GM23338 (cell line): Measurements from ENCODE around the gene SEMA6B. TPM values are rescaled to one million over a fixed set of nuclear protein-coding genes. Genes with fewer than 3 reads are reported as not detected.

ENCODE experiments used
- ATAC-seq: fragments of 200-7000 bp; cut with Tn5 transposase; 3 replicates; pipeline ENCODE4 v1.9.1; 2020
- DNase-seq: peaks from one replicate; pipeline ENCODE4 v3.0.0-alpha.2; 2015; ENCODE audit warnings: low spot score
- H2AFZ ChIP-seq: fragments of 200-600 bp; sonication (generic); 2 replicates; pipeline ENCODE4 v1.8.0; 2016; ENCODE audit warnings: antibody characterized with exemption, mild to moderate bottlenecking, moderate library complexity
- H3F3A ChIP-seq: fragments of 200-600 bp; sonication (generic); replicated peaks from 2 replicates; pipeline ENCODE4 v1.8.0; 2017; ENCODE audit warnings: antibody characterized with exemption, mixed run types, low read depth
- H3K27ac ChIP-seq: fragments of 200-600 bp; sonication (generic); 2 replicates; pipeline ENCODE4 v1.6.1; 2016; ENCODE audit warnings: low read depth
- H3K27me3 ChIP-seq: fragments of 200-600 bp; sonication (generic); 2 replicates; pipeline ENCODE4 v1.8.0; 2016; ENCODE audit warnings: mild to moderate bottlenecking, mixed run types, moderate library complexity; ENCODE audit not compliant: insufficient read depth
- H3K36me3 ChIP-seq: fragments of 200-600 bp; sonication (generic); 2 replicates; pipeline ENCODE4 v1.8.0; 2016; ENCODE audit warnings: mild to moderate bottlenecking; ENCODE audit not compliant: insufficient read depth
- H3K4me1 ChIP-seq: fragments of 200-600 bp; sonication (generic); 2 replicates; pipeline ENCODE4 v1.8.0; 2016; ENCODE audit warnings: mild to moderate bottlenecking, moderate library complexity; ENCODE audit not compliant: insufficient read depth
- H3K4me2 ChIP-seq: fragments of 200-600 bp; sonication (generic); 2 replicates; pipeline ENCODE4 v1.7.1; 2017; ENCODE audit warnings: mixed run types
- H3K4me3 ChIP-seq: fragments of 200-600 bp; sonication (generic); 2 replicates; pipeline ENCODE4 v1.6.1; 2016; ENCODE audit warnings: mixed run types
- H3K79me2 ChIP-seq: fragments of 200-600 bp; sonication (generic); replicated peaks from 2 replicates; pipeline ENCODE4 v1.8.0; 2017; ENCODE audit warnings: mild to moderate bottlenecking; ENCODE audit not compliant: insufficient read depth
- H3K9me2 ChIP-seq: fragments of 200-600 bp; sonication (generic); 2 replicates; pipeline ENCODE4 v1.8.0; 2017; ENCODE audit not compliant: insufficient read depth
- H4K20me1 ChIP-seq: fragments of 200-600 bp; sonication (generic); replicated peaks from 2 replicates; pipeline ENCODE4 v1.8.0; 2017; ENCODE audit warnings: mild to moderate bottlenecking; ENCODE audit not compliant: insufficient read depth
- H3K27ac Mint-ChIP-seq: 2 replicates; pipeline ENCODE4 v1.8.0; 2020; ENCODE audit warnings: inconsistent platforms, mild to moderate bottlenecking, moderate library complexity, mixed read lengths
- H3K27me3 Mint-ChIP-seq: 3 replicates; pipeline ENCODE4 v1.8.0; 2022; ENCODE audit warnings: low read depth, mild to moderate bottlenecking, moderate library complexity, mixed read lengths, inconsistent platforms; ENCODE audit not compliant: insufficient read depth, poor library complexity
- H3K36me3 Mint-ChIP-seq: 3 replicates; pipeline ENCODE4 v1.8.0; 2021; ENCODE audit warnings: low read depth, mild to moderate bottlenecking, inconsistent platforms, moderate library complexity, mixed read lengths
- H3K4me1 Mint-ChIP-seq: 3 replicates; pipeline ENCODE4 v1.8.0; 2020; ENCODE audit warnings: mild to moderate bottlenecking, inconsistent platforms, mixed read lengths
- H3K4me3 Mint-ChIP-seq: 3 replicates; pipeline ENCODE4 v1.8.0; 2021; ENCODE audit warnings: moderate library complexity, mild to moderate bottlenecking, inconsistent platforms, mixed read lengths
- H3K9me3 Mint-ChIP-seq: 3 replicates; pipeline ENCODE4 v1.8.0; 2020; ENCODE audit warnings: moderate library complexity, mild to moderate bottlenecking, inconsistent platforms, mixed read lengths
- CREB1 ChIP-seq: fragments of 250-450 bp; sonication (Bioruptor Pico); IDR thresholded peaks from 2 replicates; pipeline ENCODE4 v1.5.0; 2020; ENCODE audit warnings: low read depth, mild to moderate bottlenecking, moderate library complexity
- EZH2 ChIP-seq: fragments of 200-600 bp; sonication (generic); IDR thresholded peaks from one replicate; pipeline ENCODE4 v1.8.0; 2017; ENCODE audit warnings: antibody characterized with exemption, mild to moderate bottlenecking, low read depth; ENCODE audit not compliant: unreplicated experiment
- JUNB ChIP-seq: IDR thresholded peaks from one replicate; pipeline ENCODE4 v1.6.1; 2016; ENCODE audit warnings: antibody characterized with exemption; ENCODE audit not compliant: unreplicated experiment
- NANOG ChIP-seq: IDR thresholded peaks from 2 replicates; pipeline ENCODE4 v1.6.1; 2016; ENCODE audit warnings: antibody characterized with exemption, borderline replicate concordance
- POLR2AphosphoS5 ChIP-seq: IDR thresholded peaks from 2 replicates; pipeline ENCODE4 v1.6.1; 2016; ENCODE audit warnings: antibody characterized with exemption, low read depth
- STAT1 ChIP-seq: IDR thresholded peaks from one replicate; pipeline ENCODE4 v1.6.1; 2016; ENCODE audit warnings: antibody characterized with exemption; ENCODE audit not compliant: unreplicated experiment
- ZNF114 ChIP-seq: fragments of 250-450 bp; sonication (Bioruptor Pico); IDR thresholded peaks from 2 replicates; pipeline ENCODE4 v1.5.0; 2020; ENCODE audit warnings: mild to moderate bottlenecking, moderate library complexity
- ZNF331 ChIP-seq: fragments of 250-450 bp; sonication (Bioruptor Pico); IDR thresholded peaks from 2 replicates; pipeline ENCODE4 v1.5.0; 2020; ENCODE audit warnings: low read depth, mild to moderate bottlenecking, moderate library complexity
- polyA plus RNA-seq: library from polyadenylated mRNA; unstranded; fragments of >200 nt; fragmentation: Nextera tagmentation; extraction: Ambion mirVana; gene quantifications from 2 replicates; pipeline ENCODE4 v1.2.1, GENCODE V29; 2016
- total RNA-seq: library from RNA; depleted of rRNA; stranded (reverse); fragments of >200 nt; shearing (Covaris generic); gene quantifications from 2 replicates; pipeline ENCODE4 v1.2.3, GENCODE V29; 2014
- TF ChIP-seq, protein P1 (sequence below): IDR thresholded peaks from 2 replicates; pipeline ENCODE4 v1.6.1; 2016; ENCODE audit warnings: antibody characterized with exemption
- TF ChIP-seq, protein P2 (sequence below): IDR thresholded peaks from one replicate; pipeline ENCODE4 v1.6.1; 2018; ENCODE audit warnings: antibody characterized with exemption; ENCODE audit not compliant: unreplicated experiment
- TF ChIP-seq, protein P3 (sequence below): fragments of 250-450 bp; sonication (Bioruptor Pico); IDR thresholded peaks from 2 replicates; pipeline ENCODE4 v1.5.0; 2020; ENCODE audit warnings: mild to moderate bottlenecking, moderate library complexity

SEMA6B gene
- total and polyA plus RNA-seq, 2 experiments from 2014 or later = 5.3 to 42.7 TPM

DNA sequence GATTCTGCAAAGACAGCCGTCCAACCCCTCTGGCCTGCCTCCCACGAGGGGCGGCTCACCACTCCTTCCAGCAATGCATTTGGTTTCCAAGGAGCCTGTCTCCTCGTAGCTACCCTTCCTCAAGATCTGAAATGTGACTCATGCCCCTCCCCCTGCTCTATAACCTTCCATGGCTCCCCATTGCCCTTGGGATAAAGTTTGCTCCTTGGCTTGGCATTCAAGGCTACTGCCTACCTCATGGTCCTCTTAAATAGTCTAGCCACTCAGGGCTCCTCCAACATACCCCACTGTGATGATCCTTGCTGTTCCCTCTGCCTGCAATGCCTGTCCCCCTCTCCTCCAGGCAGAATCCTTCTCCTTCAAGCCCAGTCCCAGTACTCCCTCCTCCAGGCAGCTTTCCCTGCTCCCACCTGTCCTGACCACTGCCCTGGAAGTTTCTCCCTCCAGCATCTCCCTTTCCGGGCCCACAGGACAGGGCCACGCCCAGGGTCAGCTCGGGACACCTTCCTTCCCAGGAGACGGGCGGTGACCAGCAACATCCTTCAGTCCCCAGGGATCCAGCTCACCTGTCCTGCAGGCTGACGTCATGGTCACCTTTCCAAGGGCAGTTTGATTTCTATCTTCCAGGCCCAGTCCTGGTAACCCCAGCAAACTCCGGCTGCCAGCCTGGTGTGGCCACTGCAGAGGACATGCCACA is 19.2 kb upstream of the SEMA6B start:
- Mint-ChIP-seq H3K36me3 (no peaks in the 10 kb centered on the region), H3K4me3 (no peak overlapping the region; the same call in 2 of the 3 replicates), H3K27me3 (peaks cover 25% of the 10 kb centered on the region), H3K27ac (no peak overlapping the region), H3K9me3 (no peaks in the 10 kb centered on the region), H3K4me1 (peaks cover 28% of the 10 kb centered on the region)
- Histone ChIP-seq H3K9me2 (no peaks in the 10 kb centered on the region), H3K27me3 (peaks cover 19% of the 10 kb centered on the region), H3K79me2 (peaks cover 26% of the 10 kb centered on the region), H3K4me3 (no peak overlapping the region), H4K20me1 (peaks cover 8% of the 10 kb centered on the region; the same call in 1 of the 2 replicates), H3K36me3 (no peaks in the 10 kb centered on the region), H2AFZ (no peak overlapping the region), H3K4me1 (peaks cover 24% of the 10 kb centered on the region), H3F3A (peaks cover 27% of the 10 kb centered on the region), H3K27ac (no peak overlapping the region), H3K4me2 (no peak overlapping the region)
- ATAC-seq (no peak), DNase-seq (no peak)
- TF ChIP-seq, protein P1, sequence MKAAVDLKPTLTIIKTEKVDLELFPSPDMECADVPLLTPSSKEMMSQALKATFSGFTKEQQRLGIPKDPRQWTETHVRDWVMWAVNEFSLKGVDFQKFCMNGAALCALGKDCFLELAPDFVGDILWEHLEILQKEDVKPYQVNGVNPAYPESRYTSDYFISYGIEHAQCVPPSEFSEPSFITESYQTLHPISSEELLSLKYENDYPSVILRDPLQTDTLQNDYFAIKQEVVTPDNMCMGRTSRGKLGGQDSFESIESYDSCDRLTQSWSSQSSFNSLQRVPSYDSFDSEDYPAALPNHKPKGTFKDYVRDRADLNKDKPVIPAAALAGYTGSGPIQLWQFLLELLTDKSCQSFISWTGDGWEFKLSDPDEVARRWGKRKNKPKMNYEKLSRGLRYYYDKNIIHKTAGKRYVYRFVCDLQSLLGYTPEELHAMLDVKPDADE = no peak
- no peak for TF ChIP-seq CREB1
- TF ChIP-seq STAT1 = no peak
- no peak for TF ChIP-seq ZNF331 (CRISPR knock-in tag)
- TF ChIP-seq NANOG = no peak
- TF ChIP-seq, protein P2, sequence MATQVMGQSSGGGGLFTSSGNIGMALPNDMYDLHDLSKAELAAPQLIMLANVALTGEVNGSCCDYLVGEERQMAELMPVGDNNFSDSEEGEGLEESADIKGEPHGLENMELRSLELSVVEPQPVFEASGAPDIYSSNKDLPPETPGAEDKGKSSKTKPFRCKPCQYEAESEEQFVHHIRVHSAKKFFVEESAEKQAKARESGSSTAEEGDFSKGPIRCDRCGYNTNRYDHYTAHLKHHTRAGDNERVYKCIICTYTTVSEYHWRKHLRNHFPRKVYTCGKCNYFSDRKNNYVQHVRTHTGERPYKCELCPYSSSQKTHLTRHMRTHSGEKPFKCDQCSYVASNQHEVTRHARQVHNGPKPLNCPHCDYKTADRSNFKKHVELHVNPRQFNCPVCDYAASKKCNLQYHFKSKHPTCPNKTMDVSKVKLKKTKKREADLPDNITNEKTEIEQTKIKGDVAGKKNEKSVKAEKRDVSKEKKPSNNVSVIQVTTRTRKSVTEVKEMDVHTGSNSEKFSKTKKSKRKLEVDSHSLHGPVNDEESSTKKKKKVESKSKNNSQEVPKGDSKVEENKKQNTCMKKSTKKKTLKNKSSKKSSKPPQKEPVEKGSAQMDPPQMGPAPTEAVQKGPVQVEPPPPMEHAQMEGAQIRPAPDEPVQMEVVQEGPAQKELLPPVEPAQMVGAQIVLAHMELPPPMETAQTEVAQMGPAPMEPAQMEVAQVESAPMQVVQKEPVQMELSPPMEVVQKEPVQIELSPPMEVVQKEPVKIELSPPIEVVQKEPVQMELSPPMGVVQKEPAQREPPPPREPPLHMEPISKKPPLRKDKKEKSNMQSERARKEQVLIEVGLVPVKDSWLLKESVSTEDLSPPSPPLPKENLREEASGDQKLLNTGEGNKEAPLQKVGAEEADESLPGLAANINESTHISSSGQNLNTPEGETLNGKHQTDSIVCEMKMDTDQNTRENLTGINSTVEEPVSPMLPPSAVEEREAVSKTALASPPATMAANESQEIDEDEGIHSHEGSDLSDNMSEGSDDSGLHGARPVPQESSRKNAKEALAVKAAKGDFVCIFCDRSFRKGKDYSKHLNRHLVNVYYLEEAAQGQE = no peak
- no peak for TF ChIP-seq EZH2
- no peak for TF ChIP-seq JUNB
- no peak for TF ChIP-seq ZNF114
- no peak for TF ChIP-seq POLR2AphosphoS5
- TF ChIP-seq, protein P3, sequence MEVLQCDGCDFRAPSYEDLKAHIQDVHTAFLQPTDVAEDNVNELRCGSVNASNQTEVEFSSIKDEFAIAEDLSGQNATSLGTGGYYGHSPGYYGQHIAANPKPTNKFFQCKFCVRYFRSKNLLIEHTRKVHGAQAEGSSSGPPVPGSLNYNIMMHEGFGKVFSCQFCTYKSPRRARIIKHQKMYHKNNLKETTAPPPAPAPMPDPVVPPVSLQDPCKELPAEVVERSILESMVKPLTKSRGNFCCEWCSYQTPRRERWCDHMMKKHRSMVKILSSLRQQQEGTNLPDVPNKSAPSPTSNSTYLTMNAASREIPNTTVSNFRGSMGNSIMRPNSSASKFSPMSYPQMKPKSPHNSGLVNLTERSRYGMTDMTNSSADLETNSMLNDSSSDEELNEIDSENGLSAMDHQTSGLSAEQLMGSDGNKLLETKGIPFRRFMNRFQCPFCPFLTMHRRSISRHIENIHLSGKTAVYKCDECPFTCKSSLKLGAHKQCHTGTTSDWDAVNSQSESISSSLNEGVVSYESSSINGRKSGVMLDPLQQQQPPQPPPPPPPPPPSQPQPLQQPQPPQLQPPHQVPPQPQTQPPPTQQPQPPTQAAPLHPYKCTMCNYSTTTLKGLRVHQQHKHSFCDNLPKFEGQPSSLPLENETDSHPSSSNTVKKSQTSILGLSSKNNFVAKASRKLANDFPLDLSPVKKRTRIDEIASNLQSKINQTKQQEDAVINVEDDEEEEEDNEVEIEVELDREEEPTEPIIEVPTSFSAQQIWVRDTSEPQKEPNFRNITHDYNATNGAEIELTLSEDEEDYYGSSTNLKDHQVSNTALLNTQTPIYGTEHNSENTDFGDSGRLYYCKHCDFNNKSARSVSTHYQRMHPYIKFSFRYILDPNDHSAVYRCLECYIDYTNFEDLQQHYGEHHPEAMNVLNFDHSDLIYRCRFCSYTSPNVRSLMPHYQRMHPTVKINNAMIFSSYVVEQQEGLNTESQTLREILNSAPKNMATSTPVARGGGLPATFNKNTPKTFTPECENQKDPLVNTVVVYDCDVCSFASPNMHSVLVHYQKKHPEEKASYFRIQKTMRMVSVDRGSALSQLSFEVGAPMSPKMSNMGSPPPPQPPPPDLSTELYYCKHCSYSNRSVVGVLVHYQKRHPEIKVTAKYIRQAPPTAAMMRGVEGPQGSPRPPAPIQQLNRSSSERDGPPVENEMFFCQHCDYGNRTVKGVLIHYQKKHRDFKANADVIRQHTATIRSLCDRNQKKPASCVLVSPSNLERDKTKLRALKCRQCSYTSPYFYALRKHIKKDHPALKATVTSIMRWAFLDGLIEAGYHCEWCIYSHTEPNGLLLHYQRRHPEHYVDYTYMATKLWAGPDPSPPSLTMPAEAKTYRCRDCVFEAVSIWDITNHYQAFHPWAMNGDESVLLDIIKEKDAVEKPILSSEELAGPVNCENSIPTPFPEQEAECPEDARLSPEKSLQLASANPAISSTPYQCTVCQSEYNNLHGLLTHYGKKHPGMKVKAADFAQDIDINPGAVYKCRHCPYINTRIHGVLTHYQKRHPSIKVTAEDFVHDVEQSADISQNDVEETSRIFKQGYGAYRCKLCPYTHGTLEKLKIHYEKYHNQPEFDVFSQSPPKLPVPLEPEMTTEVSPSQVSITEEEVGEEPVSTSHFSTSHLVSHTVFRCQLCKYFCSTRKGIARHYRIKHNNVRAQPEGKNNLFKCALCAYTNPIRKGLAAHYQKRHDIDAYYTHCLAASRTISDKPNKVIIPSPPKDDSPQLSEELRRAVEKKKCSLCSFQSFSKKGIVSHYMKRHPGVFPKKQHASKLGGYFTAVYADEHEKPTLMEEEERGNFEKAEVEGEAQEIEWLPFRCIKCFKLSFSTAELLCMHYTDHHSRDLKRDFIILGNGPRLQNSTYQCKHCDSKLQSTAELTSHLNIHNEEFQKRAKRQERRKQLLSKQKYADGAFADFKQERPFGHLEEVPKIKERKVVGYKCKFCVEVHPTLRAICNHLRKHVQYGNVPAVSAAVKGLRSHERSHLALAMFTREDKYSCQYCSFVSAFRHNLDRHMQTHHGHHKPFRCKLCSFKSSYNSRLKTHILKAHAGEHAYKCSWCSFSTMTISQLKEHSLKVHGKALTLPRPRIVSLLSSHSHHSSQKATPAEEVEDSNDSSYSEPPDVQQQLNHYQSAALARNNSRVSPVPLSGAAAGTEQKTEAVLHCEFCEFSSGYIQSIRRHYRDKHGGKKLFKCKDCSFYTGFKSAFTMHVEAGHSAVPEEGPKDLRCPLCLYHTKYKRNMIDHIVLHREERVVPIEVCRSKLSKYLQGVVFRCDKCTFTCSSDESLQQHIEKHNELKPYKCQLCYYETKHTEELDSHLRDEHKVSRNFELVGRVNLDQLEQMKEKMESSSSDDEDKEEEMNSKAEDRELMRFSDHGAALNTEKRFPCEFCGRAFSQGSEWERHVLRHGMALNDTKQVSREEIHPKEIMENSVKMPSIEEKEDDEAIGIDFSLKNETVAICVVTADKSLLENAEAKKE (CRISPR knock-in tag) = no peak
